NCI-H2227 (cell line): Measurements from ENCODE around the gene GGT6.
A peak's percentile ranks its signal among the peaks of the same experiment; 100 is the strongest.

ENCODE experiments used
- DNase-seq: peaks from one replicate; lab custom pipeline; 2025; ENCODE audit not compliant: unreplicated experiment; lab: John Stamatoyannopoulos, UW

GGT6 gene

GRCh38 chr17:4576729-4577322 lies 16.4 kb upstream of the GGT6 start:
- peak; percentile 22 for DNase-seq

GRCh38 chr17:4576161-4576558 lies 15.8 kb upstream of the GGT6 start:
- DNase-seq: no peak

GRCh38 chr17:4574448-4575045 lies 14.2 kb upstream of the GGT6 start:
- DNase-seq: no peak

- no peak for DNase-seq
These were observed 13.3 kb upstream of the GGT6 start for GRCh38 chr17:4573669-4574068.

- DNase-seq: no peak
These were observed 12.7 kb upstream of the GGT6 start for GRCh38 chr17:4573115-4573514.

- no peak for DNase-seq
These were observed 11.8 kb upstream of the GGT6 start for GRCh38 chr17:4572131-4572530.

- no peak for DNase-seq
These were observed 9.2 kb upstream of the GGT6 start for GRCh38 chr17:4569591-4569990.

- DNase-seq: peak; percentile 68
These were observed 6.4 kb upstream of the GGT6 start for GRCh38 chr17:4566785-4567184.

- DNase-seq: peak; percentile 78
These were observed 5.1 kb upstream of the GGT6 start for GRCh38 chr17:4565209-4566141.

- DNase-seq: no peak
These were observed 1.9 kb upstream of the GGT6 start for GRCh38 chr17:4562015-4562969.

- no peak for DNase-seq
These were observed 470 bp upstream of the GGT6 start for GRCh38 chr17:4560837-4561256.

- DNase-seq: no peak
These were observed 411 bp downstream of the GGT6 start for GRCh38 chr17:4559966-4560365.

- no peak for DNase-seq
These were observed 1.1 kb downstream of the GGT6 start for GRCh38 chr17:4559139-4559791.

GRCh38 chr17:4558347-4558971 lies 1.9 kb downstream of the GGT6 start:
- DNase-seq: no peak

- DNase-seq: no peak
These were observed 2.6 kb downstream of the GGT6 start for GRCh38 chr17:4557626-4558346.

- DNase-seq: no peak
These were observed 3.4 kb downstream of the GGT6 start for GRCh38 chr17:4556996-4557395.

- peak; percentile 45 for DNase-seq
These were observed 4.3 kb downstream of the GGT6 start for GRCh38 chr17:4555873-4556759.
